HG02885 (cell line): Measurements from ENCODE around the gene TDRKH.

Source experiments
- ATAC-seq: cut with Tn5 transposase; IDR thresholded peaks from one replicate; pipeline ENCODE4 v1.9.1; 2021; ENCODE audit warnings: mild to moderate bottlenecking; ENCODE audit not compliant: unreplicated experiment, poor library complexity

Gene TDRKH

DNA sequence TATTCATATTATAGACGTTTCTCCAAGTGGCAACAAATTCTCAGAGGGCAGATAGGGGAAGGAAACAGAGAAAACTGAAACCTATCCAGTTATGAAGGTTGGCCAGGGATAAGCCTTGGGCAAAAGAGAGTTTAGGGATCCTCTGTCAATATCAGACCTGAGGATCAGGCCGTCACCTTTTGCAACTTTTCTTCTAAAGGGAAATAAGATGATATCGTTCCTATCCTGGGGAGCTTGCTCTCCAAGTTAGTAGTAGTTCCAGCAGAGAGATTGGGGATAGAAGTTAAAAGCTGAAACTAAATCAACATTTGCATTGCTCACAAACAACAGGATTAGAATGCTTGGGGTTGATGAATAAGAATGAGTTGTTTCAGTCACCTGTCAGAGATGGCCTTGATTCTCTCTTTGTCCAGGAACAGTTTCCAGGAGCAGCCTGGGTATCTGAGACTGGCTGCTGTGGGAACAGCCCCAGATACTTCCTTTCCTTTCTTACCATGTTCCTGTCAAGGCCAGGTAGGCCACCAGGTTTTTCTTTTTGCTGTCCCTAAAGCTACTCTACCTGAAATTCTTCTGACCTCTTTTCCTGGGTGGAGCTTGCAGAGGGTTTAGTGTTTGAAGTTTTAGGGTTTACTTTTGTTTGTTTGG, 66.5 kb downstream of the TDRKH start:
- no peak for ATAC-seq
